Heart right ventricle (tissue), 16 donors: Measurements from ENCODE around the gene PXN. TPM values are rescaled to one million over a fixed set of nuclear protein-coding genes. Genes with fewer than 3 reads are reported as not detected.
A peak's percentile ranks its signal among the peaks of the same experiment; 100 is the strongest.

Source experiments
- ATAC-seq, 8 donors: fragments of 200-7000 bp; cut with Tn5 transposase; one replicate each; pipeline ENCODE4 v1.9.1; 2020; ENCODE audit warnings: mild to moderate bottlenecking in 8 of 8, moderate library complexity in 8 of 8, moderate number of reproducible peaks in 1 of 8
- DNase-seq, 2 donors: peaks; one replicate each; pipeline ENCODE4 v3.0.0-alpha.2; 2020
- H3K27ac ChIP-seq, 10 donors: fragments of 200-600 bp; sonication (generic) in 2 of 10; one replicate each; pipeline versions ENCODE4 v1.5.0 to v1.8.0; 2020 to 2022; ENCODE audit warnings: mild to moderate bottlenecking in 3 of 10
- H3K27me3 ChIP-seq, 7 donors: fragments of 200-600 bp; one replicate each; pipeline ENCODE4 v1.8.0; 2021 to 2022; ENCODE audit warnings: mild to moderate bottlenecking in 2 of 7
- H3K36me3 ChIP-seq, 9 donors: fragments of 200-600 bp; sonication (generic) in 1 of 9; one replicate each; pipeline versions ENCODE4 v1.5.0 to v1.8.0; 2020 to 2022; ENCODE audit warnings: mild to moderate bottlenecking in 2 of 9
- H3K4me1 ChIP-seq, 9 donors: fragments of 200-600 bp; sonication (generic) in 1 of 9; one replicate each; pipeline versions ENCODE4 v1.5.0 to v1.8.0; 2020 to 2022; ENCODE audit warnings: mild to moderate bottlenecking in 4 of 9
- H3K4me3 ChIP-seq, 10 donors: fragments of 200-600 bp; sonication (generic) in 2 of 10; one replicate each; pipeline versions ENCODE4 v1.5.0 to v1.8.0; 2020 to 2022; ENCODE audit warnings: mild to moderate bottlenecking in 7 of 10, moderate library complexity in 2 of 10
- H3K9me3 ChIP-seq, 11 donors: fragments of 200-600 bp in 10 of 11; sonication (generic) in 2 of 11; one replicate each; pipeline versions ENCODE4 v1.5.0 to v1.8.0; 2013 to 2022; ENCODE audit warnings: mild to moderate bottlenecking in 2 of 11, control low read depth in 1 of 11, moderate library complexity in 1 of 11
- WGBS, 2 donors: extraction: QIAGEN DNeasy Blood & Tissue Kit; methylation state at CpG; one replicate each; pipeline ENCODE4 v1.1.7; 2013; ENCODE audit warnings: inconsistent platforms in 1 of 2; 5-methylcytosine and 5-hydroxymethylcytosine counted together
- intact Hi-C, 10 donors: fragments of 100-400 bp; cut with DNase I; formaldehyde crosslinking; loops; one replicate each; pipeline versions ENCODE4 v1.11.1 to v1.14.2; 2022
- polyA plus RNA-seq, 2 donors: library from polyadenylated mRNA; stranded (reverse); fragments of 200-250 nt; gene quantifications; one replicate each; pipeline ENCODE4 v1.2.3, GENCODE V29; 2013
- total RNA-seq, 10 donors: library from RNA; stranded (reverse); fragmentation: NEBNext Ultra II Directional in 3 of 10; extraction: Animal tissue kit (Norgen Biotek cat#: 25700) in 3 of 10; gene quantifications; one replicate each; pipeline versions ENCODE4 v1.2.1 to v1.2.4, GENCODE V29; 2021 to 2023
- TF ChIP-seq, protein P1 (sequence below), 9 donors: fragments of 200-600 bp; sonication (generic) in 2 of 9; IDR thresholded peaks; one replicate each; pipeline versions ENCODE4 v1.5.0 to v1.8.0; 2021 to 2022; ENCODE audit warnings: antibody characterized with exemption in 9 of 9, mild to moderate bottlenecking in 5 of 9, moderate library complexity in 1 of 9
- donor health status: Arrhythmogenic right ventricular cardiomyopathy.
- donor health status: ischemic (EF 13 %, LVEDD 7.1; RV severe dilation, severe dysfunction).
- donor health status: healthy with polysubstance abuse.
- donor health status: DM: no; HTN: yes; CAD: no.
- donor health status: DM: no; HTN: no; CAD: no.
- donor health status: ischemic (EF 25% LVEDD 6.9; RV normal size, moderate dysfunction).
- donor health status: ischemic (EF 25% LVEDD 5.7; RV mildly dilated, moderate dysfunction).
- donor health status: healthy.
- donor health status: DM: yes; HTN: yes; CAD: no.
- donor health status: Ischemic cardiomyopathy.
- donor health status: ischemic (EF 35%, LVEDD 5.7; RV mildly dilated, moderate dysfunction).
- donor health status: nonischemic (EF 11% LVEDD 7.7; RV severe dilation, severe dysfunction).
- donor health status: DM: yes; HTN: yes; CAD: no.
- donor health status: PGD.
- donor health status: ischemic (EF 29% LVEDD 5.4; RV normal size, mild dysfunction).
- donor health status: nonischemic (EF 23%, LVEDD 6.1; RV moderate dilation, normal function).

The PXN gene
- total and polyA plus RNA-seq, 12 donors, result 41.2 to 123 (median 63.3) TPM

- WGBS, 2 donors, result 86 to 91% methylated on average over 19 of the region's 19 CpGs
- Histone ChIP-seq H3K9me3 (no peaks in the 10 kb centered on the region), H3K27ac (peak overlapping the region in 5 of 10 donors; percentile 60 to 76 (median 67)), H3K27me3 (no peaks in the 10 kb centered on the region), H3K4me3 (no peak overlapping the region), H3K4me1 (peaks cover 24 to 51% (median 44%) of the 10 kb centered on the region in 9 donors), H3K36me3 (peaks cover 10 to 82% (median 53%) of the 10 kb centered on the region in 9 donors)
- intact Hi-C loops, result no loop called here
- no peak for ATAC-seq
- TF ChIP-seq, protein P1, sequence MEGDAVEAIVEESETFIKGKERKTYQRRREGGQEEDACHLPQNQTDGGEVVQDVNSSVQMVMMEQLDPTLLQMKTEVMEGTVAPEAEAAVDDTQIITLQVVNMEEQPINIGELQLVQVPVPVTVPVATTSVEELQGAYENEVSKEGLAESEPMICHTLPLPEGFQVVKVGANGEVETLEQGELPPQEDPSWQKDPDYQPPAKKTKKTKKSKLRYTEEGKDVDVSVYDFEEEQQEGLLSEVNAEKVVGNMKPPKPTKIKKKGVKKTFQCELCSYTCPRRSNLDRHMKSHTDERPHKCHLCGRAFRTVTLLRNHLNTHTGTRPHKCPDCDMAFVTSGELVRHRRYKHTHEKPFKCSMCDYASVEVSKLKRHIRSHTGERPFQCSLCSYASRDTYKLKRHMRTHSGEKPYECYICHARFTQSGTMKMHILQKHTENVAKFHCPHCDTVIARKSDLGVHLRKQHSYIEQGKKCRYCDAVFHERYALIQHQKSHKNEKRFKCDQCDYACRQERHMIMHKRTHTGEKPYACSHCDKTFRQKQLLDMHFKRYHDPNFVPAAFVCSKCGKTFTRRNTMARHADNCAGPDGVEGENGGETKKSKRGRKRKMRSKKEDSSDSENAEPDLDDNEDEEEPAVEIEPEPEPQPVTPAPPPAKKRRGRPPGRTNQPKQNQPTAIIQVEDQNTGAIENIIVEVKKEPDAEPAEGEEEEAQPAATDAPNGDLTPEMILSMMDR (IDR thresholded peaks at IDR 0.05), result no peak
- DNase-seq, result no peak
Observed at GRCh38 chr12:120223458-120224303, 41.8 kb downstream of the PXN start.

DNA sequence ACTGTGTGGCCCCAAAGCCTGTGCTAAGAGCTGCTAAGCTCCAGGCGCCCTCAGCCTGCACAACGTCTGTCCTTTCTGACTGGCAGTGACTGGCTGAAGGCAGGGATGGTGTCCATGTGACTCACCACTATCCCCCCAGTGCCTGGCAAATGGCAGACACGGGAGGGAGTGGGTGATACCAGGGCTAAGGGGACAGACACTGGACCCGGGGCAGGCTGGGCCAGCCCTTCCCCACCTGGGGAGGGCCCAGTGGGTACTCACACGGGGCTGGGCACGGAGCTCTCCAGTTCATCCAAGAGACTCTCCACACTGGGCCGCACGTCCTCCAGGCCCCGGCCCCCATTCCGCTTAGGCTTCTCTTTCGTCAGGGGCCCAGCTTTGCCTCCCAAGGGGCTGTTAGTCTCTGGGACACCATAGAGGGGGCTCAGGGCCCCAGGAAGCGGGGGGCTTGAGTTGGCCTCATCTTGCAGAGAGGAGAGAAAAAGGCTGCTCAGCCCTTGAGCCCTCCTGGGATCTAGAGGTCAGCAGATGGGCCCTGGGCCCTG lies 43.2 kb downstream of the PXN start:
- no peaks in the 10 kb centered on the region for H3K27me3 ChIP-seq
- H3K4me1 ChIP-seq, result peaks cover 17 to 37% (median 32%) of the 10 kb centered on the region in 9 donors
- ATAC-seq, result no peak
- no peak overlapping the region for H3K4me3 ChIP-seq
- no peak overlapping the region for H3K27ac ChIP-seq
- intact Hi-C loops, result no loop called here
- peaks cover 10 to 92% (median 62%) of the 10 kb centered on the region in 9 donors for H3K36me3 ChIP-seq
- WGBS, 2 donors, result 86 to 89% methylated on average over 12 of the region's 12 CpGs
- no peaks in the 10 kb centered on the region for H3K9me3 ChIP-seq
- TF ChIP-seq, protein P1 (IDR thresholded peaks at IDR 0.05), result no peak
- DNase-seq, result no peak

DNA sequence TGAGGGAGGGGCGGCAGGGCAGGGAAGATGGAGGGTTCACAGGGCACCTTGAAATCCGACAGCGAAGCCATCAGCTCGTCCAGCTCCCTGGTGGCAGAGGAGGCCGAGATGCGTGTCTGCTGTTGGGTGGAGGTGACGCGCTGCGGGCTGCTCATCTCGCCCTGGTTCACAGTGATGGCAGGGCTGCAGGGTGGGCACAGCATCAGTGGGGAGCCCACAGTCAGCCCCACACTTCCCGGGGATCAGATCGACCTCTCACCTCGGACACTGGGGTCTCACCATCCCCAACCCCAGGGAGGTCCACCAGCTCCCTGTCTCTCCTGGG lies 44.0 kb downstream of the PXN start:
- no peak for DNase-seq
- H3K36me3 ChIP-seq, result peaks cover 10 to 92% (median 58%) of the 10 kb centered on the region in 9 donors
- ATAC-seq, result no peak

GRCh38 chr12:120220838-120221575 lies 44.5 kb downstream of the PXN start:
- DNase-seq (no peak), ATAC-seq (no peak)
- H3K27me3 ChIP-seq, result no peaks in the 10 kb centered on the region
- intact Hi-C loops, result no loop called here
- TF ChIP-seq, protein P1 (IDR thresholded peaks at IDR 0.05), result no peak
- no peak overlapping the region for H3K4me3 ChIP-seq
- peaks cover 14 to 25% (median 21%) of the 10 kb centered on the region in 9 donors for H3K4me1 ChIP-seq
- 74 to 75% methylated on average over 10 of the region's 10 CpGs for WGBS, 2 donors
- no peaks in the 10 kb centered on the region for H3K9me3 ChIP-seq
- no peak overlapping the region for H3K27ac ChIP-seq
- H3K36me3 ChIP-seq, result peaks cover 10 to 92% (median 58%) of the 10 kb centered on the region in 9 donors

More for the DNA sequence above, 44.0 kb downstream of the PXN start:
- Histone ChIP-seq H3K4me3 (no peak overlapping the region), H3K27ac (no peak overlapping the region), H3K4me1 (peaks cover 17 to 31% (median 26%) of the 10 kb centered on the region in 9 donors), H3K9me3 (no peaks in the 10 kb centered on the region), H3K27me3 (no peaks in the 10 kb centered on the region)
- 93 to 95% methylated on average over 13 of the region's 13 CpGs for WGBS, 2 donors
- intact Hi-C loops, result no loop called here
- TF ChIP-seq, protein P1 (IDR thresholded peaks at IDR 0.05), result no peak
